DMS153 treated with DMSO at 0.1 percent for 48 hours (cell line): ENCODE measurements around the gene GRK2.
"Not testable (repeated sequence)": the region's sequence is repeated elsewhere in the genome, so short reads cannot be mapped to it uniquely, and the experiment has no call there.

Experiments
- DNase-seq: peaks from one replicate; lab custom pipeline; 2025; ENCODE audit not compliant: unreplicated experiment; lab: John Stamatoyannopoulos, UW

GRK2 gene

GRCh38 chr11:67310246-67311050 is 44.2 kb downstream of the GRK2 start:
- no peak for DNase-seq

- no peak for DNase-seq
Measured at GRCh38 chr11:67311051-67311555, 44.8 kb downstream of the GRK2 start.

- DNase-seq = no peak
Measured at GRCh38 chr11:67311556-67312082, 45.3 kb downstream of the GRK2 start.

- no peak for DNase-seq
Measured at GRCh38 chr11:67312187-67313021, 46.1 kb downstream of the GRK2 start.

- DNase-seq = no peak
Measured at GRCh38 chr11:67313125-67313890, 47.0 kb downstream of the GRK2 start.

- DNase-seq = no peak
Measured at GRCh38 chr11:67314218-67314617, 47.9 kb downstream of the GRK2 start.

- no peak for DNase-seq
Measured at GRCh38 chr11:67315325-67315909, 49.1 kb downstream of the GRK2 start.

GRCh38 chr11:67316882-67317204 is 50.6 kb downstream of the GRK2 start:
- DNase-seq = no peak

GRCh38 chr11:67317205-67317887 is 51.1 kb downstream of the GRK2 start:
- peak; percentile 98 for DNase-seq

GRCh38 chr11:67317888-67318555 is 51.7 kb downstream of the GRK2 start:
- no peak for DNase-seq

- not testable (repeated sequence) for DNase-seq
Measured at GRCh38 chr11:67318876-67319275, 52.6 kb downstream of the GRK2 start.

GRCh38 chr11:67320011-67320410 is 53.7 kb downstream of the GRK2 start:
- DNase-seq = no peak

GRCh38 chr11:67320691-67321090 is 54.4 kb downstream of the GRK2 start:
- no peak for DNase-seq

- DNase-seq = no peak
Measured at GRCh38 chr11:67321313-67321871, 55.1 kb downstream of the GRK2 start.

- no peak for DNase-seq
Measured at GRCh38 chr11:67322049-67322448, 55.8 kb downstream of the GRK2 start.

- no peak for DNase-seq
Measured at GRCh38 chr11:67323526-67323925, 57.3 kb downstream of the GRK2 start.

GRCh38 chr11:67332081-67332691 is 65.9 kb downstream of the GRK2 start:
- no peak for DNase-seq
